GM21723 (cell line): Measurements from ENCODE around the gene RTN4RL1.

Experiments
- ATAC-seq: cut with Tn5 transposase; IDR thresholded peaks from one replicate; pipeline ENCODE4 v1.9.1; 2021; ENCODE audit warnings: mild to moderate bottlenecking, moderate library complexity; ENCODE audit not compliant: unreplicated experiment

The RTN4RL1 gene

DNA sequence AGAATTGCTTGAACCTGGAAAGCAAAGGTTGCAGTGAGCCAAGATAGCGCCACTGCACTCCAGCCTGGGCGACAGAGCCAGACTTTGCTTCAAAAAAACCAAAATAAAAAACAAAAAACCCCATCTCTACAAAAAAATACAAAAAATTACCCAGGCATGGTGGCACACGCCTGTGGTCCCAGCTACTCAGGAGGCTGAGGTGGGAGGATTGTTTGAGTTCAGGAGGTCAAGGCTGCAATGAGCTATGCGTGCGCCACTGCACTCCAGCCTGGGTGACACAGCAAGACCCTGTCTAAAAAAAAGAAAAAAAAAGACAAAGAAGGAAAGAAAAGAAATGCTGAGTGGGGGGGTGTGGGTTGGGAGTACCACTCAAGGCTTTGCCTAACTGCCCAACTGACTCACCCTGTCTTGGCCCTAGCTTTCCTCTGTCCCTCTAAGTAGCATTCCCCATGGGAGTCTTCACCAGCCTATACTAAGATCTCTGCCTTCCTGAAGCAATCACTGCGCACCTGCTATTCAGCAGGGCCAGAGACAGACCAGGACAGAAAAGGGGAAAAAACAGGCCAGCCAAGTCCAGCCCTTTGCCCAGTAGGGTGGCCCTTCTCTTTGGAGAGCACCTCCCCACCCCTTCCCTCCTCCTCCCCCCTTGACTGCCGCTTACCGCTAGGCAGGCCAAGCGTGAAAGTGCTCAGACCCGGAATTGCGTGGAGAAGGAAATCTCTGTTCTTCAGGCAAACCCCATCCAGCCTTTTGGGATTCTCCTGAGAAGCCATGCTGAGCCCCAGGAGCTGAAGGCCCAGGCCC is 45.8 kb downstream of the RTN4RL1 start:
- ATAC-seq, result no peak

DNA sequence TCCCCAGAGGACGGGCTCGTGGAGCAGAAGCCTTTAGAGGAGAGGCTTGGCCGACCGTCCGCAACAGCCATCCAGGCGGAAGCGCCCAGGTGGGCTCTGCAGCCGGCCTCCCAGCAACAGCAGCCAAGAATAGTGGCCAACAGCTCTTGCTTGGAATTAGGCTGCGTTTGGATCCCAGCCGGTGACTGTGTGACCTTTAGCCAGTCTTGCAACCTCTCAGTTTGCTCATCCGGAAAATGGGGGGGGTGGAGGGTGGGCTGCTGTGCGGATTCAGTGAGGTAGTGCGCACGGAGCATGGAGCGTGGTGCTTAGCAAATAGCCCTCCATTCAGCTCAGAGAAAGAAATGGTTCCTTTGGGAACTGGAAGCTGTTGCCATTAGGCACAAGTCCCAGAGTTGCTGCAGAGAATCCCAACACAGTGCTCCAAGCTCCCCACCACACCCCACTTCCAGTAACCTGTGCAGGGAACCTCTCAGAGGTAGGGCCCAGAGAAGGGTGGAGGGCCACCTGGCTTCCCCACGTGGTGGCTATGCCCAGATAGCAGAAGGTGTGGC is 46.7 kb downstream of the RTN4RL1 start:
- ATAC-seq, result no peak

DNA sequence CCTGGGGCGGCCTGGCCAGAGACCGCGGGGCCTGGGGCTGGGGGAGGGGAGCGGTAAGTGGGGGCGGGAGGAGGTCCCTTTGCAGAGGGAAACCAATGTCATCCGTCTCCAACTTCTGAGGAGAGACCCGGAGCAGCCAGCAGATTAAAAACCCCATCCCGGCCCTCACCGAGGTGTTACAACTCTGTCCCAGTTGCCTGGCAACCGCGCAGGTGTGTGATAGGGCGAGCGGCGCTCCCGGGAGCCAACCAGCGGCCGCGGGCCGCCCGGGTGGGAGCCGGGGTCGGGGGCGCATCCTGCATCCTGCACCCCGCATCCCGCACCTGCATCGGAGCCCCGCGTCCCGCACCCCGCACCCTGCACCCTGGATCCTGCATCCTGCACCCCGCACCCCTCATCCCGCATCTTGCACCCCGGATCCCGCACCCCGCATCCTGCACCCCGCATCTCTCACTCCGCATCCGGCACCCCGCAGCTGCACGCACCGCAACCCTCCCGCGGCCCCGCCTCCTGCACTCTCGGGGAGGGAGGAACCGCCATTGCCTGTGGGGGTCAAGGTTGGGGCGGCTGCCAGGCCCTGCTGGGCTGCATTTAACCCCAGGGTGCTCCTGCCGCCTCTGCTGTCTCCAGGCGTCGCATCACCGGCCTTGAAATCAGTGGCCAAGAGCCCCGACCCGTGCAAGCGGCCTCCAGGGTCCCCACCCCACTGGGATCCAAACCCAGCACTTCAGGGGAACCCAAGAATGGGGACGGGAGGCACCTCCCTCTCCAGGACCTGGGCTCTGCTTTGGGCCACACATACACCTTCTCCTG is 47.3 kb downstream of the RTN4RL1 start:
- no peak for ATAC-seq

DNA sequence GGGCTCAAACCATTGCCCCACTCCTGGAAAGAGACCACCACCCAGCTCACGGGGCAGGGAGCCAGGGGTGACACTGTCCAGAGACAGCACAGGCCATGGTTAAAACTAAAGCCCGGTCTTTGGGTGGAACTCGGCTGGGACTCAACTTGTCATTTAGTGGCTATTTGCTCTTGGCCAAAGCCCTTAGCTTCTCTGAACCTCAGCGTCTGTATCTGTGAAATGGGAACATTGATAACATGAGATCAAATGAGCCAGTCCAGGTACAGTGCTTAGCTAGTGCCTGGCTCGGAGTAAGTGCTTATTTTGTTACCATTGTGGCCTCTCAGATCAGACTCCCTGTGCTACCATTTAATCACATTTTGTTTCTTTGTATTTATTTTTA is 48.5 kb downstream of the RTN4RL1 start:
- ATAC-seq, result no peak

DNA sequence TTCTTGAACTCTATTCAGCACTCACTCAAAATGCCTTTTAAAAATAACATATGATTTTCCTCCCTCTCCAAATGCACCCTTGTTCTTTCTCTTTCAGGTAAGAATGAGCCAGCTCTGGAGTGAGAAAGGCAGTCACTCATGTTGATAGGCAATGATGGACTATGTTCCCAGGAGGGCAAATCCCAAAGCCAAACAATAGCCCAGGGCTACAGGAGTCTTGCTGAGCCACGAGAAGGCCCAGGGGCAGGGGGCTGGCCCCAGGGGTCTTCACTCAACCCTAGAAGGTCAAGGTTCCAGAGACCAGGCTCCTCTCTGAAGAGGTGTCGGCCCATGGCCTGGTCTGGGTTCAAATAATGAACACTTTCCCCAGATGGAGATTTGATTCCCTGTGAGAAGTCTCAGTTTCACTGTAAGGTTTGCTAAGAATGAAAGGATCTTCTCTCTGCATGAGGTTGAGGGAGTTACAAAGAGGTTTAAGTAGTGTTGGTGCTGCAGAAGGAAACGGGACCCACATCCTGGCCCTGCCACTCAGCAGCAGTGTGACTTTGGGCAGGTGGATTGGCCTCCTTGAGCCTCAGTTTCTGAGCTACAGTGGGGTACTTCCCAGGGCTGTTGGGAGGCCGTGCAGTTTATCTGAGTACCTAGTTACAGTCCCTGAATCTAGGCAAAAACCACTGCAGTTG is 49.0 kb downstream of the RTN4RL1 start:
- no peak for ATAC-seq

DNA sequence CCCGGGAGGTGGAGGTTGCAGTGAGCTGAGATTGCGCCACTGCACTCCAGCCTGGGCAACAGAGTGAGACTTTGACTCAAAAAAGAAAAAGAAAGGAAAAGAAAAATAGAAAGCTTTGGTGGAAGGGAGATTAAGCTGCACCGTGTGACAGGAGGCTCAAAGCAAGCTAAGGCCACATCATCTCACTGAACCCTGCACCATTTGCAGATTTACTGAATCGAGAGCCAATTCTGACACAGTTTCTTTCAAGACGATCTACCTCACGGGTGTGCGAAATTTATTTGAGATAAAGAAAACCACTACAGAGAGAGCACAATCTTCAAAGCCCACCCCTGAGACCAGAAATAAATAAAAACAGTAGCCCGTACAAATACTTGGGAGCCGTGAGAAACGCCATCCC is 49.6 kb downstream of the RTN4RL1 start:
- no peak for ATAC-seq

DNA sequence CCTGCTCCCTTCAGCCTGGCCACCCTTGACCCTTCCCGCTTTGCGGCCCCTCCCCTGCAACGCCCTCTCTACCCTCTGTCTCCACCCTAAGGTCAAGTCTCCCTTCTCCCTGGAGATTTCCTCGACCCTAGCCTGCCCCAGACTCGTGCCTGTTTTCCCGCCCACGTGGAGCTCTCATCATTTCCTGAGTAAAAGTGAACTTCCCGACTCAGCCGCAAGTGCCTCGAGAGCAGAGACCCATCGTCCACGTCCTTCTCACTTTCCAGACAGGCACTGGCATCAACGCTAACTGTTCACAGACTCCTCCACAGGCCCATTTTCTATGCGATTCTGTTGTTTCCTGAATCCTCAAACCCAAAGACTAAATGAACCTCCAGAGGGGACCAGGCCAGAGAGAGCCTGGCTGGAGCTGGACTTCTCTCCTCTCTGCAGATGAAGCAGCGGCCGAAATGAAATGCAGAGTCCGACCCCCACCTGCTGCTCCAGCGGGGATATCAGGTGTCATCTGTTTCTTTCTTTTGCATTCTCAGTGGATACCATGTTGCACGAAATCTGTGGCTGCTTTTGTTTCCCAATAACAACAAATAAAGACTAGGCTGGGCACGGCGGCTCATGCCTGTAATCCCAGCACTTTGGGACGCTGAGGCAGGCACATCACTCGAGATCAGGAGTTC is 52.5 kb downstream of the RTN4RL1 start:
- no peak for ATAC-seq

DNA sequence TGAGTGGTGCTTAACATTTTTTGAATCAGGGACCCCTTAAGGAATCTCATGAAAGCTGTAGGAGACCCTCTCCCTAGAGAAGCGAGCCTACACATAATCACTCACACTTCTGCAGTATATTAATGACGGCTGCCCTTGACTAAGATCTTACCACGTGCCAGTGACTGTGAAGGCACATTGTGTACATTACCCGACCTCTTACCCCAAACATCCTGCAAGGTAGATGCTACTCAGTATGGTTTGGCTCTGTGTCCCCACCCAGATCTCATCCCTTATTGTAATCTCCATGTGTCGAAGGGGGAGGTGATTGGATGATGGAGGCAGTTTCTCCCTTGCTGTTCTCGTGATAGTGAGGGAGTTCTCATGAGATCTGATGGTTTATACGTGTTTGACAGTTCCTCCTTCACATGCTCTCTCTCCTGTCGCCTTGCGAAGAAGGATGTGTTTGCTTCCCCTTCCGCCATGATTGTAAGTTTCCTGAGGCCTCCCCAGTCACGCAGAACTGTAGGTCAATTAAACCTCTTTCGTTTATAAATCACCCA is 54.2 kb downstream of the RTN4RL1 start:
- ATAC-seq, result no peak

DNA sequence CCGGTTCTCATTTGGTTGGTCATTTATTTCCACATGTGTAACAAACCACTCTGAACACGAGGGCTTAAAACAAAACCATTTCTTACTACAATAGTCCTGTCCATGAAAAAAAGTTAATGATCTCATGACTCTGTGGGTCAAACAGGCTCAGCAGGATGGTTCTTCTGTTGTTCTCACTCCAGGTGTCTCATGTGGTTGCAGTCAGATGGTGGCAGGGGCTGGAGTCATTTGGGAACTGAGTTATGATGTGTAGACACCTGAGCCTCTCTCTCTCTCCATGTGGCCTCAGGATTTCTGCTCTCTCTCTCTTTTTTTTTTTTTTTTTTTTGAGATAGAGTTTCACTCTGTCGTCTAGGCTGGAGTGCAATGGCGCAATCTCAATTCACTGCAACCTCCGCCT is 55.4 kb downstream of the RTN4RL1 start:
- no peak for ATAC-seq

DNA sequence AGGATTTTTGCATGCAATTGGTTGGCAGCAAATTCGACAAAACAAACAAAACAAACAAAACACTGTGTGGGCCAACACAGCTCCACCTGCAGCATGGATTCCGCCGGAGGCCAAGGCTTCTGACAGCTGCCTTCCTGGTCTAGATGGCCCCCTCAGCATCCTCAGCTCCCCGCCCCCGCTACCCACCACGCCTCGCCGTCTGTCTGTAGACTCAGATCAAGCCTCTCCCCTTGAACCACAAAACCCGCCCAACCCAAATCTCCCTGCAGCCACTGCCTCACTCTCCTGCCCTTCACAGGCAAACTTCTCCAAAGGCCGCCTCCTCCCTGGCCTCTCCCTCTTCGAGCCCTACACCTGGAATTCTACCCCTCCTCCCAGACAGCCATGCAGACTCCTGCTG is 57.9 kb downstream of the RTN4RL1 start:
- no peak for ATAC-seq

DNA sequence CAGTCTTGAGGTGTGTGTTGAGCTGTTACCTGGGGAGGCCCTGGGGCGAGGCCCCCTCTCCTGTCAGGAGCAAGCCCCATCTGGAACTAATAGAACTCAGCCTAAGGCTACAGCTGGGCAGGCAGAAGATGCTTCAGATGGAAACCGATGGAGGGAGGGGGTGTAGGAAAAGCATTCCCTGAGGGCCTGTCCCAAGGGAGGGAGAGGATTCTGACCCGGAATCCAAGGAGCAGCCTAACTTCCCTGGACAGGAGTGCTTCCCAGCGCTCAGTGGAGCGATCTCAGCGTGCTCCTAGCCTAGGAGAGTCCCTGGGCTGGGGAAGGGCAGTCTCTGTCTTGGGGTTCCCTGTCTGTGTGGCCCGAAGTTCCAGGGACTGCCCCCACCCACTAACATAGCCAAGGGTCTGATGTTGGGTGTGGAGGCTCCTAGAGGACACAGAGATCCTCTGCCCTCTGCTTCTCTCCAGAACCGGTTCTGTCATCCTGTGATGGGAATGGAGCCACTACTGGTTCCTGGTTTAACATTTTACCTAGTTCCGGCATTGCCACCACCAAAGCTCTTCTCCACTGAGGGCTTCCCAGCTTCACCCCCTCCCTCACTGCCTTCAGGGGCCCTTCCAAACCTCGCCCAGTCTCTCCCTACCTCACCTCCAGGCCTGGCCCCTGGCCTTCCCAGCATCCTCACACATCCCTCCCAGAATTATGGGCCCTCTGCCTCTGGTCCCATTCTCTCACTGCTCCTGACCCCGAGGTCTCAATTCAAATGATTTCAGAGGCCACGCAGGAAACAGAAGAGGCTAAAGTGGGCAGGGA is 58.7 kb downstream of the RTN4RL1 start:
- no peak for ATAC-seq

DNA sequence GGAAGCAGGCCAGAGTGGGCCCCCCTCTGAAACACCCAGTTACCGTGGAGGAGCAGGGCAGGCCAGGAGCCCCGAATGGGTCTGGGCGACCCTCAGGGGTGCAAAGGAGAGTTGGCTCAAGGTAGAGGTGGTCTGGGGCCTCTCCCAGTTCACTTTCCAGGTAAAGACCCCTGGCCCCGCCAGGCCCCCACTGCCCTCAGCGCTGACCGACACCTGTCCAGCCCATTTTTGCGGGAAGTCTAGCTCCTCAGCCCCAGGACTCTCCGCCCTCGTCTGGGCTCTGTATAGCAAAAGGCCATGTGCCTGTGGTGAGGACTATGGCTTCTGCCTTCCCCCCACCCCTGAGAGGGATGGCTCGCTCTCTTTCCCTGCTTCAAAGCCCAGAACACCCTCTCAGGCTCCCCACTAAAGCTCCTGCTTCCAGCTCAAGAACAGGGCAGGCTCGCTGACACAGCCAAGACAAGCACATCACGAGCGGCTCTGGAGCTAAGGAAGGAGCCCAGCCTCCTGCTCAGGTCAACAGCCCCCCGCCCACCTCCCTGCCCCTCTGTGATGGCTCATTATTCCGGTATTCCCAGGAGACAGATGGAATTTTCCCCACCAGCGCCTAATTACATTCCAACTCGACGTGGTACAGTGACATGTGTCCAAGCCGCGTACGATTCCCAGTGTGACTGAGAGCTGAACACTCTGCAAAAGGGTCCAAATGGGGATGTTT is 59.4 kb downstream of the RTN4RL1 start:
- ATAC-seq, result no peak

DNA sequence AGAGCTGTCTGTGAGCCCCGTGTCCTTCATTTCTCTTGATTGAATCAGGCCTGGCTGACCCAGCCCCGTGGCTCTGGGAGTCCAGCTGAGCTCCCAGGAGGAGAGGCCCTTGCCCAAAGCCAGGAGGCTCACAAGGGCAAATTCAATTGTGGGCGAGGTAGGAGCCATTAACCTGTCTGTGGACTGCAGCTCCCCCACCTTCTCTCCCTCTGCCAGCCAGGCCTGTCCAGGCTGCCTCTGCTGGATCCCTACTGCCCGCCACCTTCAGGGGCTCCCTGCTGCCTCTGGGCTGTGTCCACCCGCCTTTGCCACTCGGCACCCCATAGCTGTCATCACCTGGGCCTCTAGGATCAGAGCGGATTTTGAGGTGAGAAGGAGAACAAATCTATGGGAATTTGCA is 61.9 kb downstream of the RTN4RL1 start:
- ATAC-seq, result no peak

DNA sequence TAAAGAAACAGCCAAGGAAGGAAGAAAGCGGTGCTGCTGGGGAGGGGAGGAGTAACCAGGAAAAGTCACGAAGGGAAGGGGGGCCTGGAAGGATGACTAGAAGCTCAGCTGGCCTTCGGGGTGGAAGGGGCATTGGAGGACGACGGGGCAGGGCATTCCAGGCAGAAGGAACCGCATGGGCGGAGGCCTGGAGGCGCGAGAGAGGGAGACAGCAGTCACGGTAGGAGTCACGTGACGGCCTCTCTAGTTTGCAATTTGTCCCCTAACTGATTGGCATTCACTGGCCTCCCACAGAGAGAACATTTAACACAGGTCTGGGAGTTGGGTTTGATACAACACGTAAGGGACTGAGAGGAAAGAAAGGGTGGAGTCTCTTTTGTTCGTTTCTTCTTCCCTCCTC is 63.9 kb downstream of the RTN4RL1 start:
- no peak for ATAC-seq

DNA sequence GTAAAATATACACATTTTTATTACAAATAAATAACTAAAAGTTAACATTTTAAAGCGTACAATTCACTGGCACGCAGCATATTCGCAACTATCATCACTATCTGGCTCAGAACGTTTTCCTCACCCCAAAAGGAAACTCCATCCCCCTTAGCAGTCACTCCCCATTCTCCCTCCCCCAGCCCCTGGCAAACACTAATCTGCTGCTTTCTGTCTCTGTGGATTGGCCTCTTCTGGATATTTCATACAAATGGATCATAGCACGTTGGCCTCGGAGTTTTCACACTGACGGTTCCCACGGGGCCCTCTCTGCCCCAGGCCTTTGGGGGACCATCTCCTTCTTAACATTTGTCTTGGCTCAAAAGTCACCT is 64.6 kb downstream of the RTN4RL1 start:
- ATAC-seq, result no peak

DNA sequence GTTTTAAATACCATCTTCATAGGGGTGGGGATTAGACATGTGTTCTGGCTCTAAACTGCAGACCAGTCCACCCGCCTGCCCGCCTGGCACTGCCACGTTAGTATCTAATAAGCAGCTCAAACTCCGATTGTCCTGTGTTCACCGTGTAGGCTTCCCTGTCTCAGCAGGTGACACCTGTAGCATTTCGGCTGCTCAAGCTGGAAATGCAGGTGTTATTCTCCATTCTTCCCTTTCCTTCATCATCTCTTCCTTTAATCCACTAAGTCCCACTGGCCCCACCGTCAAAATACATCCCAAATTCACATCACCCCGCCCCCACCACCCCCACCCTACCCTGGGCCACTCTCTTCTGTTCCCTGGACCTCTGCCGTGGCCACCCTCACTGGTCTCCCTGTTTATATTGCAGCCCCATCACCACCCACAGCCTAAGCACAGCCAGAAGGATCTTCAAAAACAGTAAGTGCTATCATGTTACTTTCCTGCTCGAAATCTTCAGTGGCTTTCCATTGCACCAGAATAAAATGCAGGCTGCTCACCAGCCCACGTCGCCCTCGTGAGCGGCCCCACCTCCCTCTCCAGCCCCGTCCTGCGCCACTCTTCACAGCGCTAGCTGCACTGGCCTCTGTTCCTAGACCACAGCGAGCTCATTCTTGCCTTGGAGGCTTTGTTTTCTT is 65.1 kb downstream of the RTN4RL1 start:
- ATAC-seq, result no peak

DNA sequence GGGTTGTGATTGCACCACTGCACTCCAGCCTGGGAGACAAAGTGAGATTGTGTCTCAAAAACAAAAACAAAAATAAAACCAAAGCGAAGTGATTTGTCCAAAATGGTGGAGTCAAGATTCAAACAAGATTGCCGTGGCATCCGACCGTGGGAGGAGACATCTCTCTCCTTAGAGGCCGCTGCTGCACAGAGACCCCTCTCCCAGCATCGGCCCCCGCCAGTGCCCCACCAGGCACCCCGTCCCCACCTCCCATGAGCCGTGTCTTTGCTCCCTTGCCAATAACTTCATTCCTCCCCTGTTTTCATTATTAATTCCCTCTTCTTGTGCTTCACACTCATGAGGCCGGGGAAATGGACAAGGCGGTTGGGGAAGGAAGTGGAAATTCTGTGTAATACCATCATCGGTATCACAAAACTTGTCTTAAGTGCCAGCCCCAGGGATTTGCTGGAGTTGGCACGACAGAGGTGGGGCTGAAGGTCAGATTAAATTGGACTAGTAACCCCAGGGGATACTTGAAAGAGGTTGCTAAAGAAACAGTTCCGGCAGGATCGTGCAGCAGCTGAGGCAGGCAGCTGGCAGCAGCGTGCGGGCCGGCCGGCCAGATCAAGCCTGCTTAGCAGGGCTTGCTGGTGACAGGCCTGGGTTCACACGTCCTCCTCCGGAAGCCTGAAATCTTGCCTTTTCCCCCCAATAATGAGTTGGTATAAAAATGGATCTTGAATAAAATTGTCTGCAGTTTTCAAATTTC is 66.8 kb downstream of the RTN4RL1 start:
- no peak for ATAC-seq

DNA sequence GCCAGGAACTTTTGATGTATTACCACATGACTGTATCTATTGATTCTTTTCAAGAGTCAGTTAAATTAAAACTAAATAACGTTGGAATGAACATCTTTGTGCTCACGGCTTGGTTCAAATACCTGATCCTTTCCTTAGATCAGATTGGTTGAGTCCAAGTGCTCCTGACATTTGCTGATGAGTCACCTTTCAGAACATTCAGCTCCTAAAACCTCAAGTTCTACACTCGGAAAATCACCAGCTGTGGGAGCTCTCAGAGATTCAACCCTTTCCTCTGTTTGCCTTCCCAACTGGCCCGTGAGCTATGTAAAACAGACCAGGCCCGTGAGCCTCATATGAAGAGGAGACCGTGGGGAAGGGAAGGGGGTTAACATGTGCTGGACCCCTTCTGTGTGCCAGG is 68.1 kb downstream of the RTN4RL1 start:
- no peak for ATAC-seq
